Measurements from ENCODE around the gene CRYGS. TPM values are rescaled to one million over a fixed set of nuclear protein-coding genes. Genes with fewer than 3 reads are reported as not detected.
"Not testable (repeated sequence)": the region's sequence is repeated elsewhere in the genome, so short reads cannot be mapped to it uniquely, and the experiment has no call there.

The CRYGS gene
- total RNA-seq, 4 donors from 2014 or later = 0.26 to 2.7 (median 1.6) TPM

DNA sequence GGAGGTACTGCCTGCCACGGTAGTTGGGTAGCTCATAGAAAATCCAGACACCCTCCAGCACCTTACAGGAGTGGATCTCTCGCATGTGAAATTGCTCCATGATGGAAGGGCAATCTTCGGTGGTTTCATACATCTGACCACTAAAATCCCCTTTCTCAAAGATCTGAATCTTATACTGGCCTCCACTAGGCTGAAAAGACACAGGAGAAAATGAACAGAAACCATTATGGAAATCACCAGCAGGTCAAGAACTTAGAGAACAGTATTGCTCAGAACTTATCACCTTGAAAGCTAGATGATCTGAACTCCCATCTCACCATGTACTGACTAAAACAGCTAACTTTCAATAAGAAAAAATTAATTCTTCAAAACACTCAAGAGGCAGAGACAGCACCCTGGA lies 5.4 kb downstream of the CRYGS start:
- DNase-seq = no peak
- H3K27ac ChIP-seq = no peak overlapping the region
- H3K9me3 ChIP-seq = no peaks in the 10 kb centered on the region
- peaks cover 0 to 17% (median 3%) of the 10 kb centered on the region in 3 donors for H3K4me1 ChIP-seq
- no peak overlapping the region for H3K4me3 ChIP-seq
- TF ChIP-seq POLR2A (IDR thresholded peaks at IDR 0.05) = no peak
- TF ChIP-seq, protein P1, sequence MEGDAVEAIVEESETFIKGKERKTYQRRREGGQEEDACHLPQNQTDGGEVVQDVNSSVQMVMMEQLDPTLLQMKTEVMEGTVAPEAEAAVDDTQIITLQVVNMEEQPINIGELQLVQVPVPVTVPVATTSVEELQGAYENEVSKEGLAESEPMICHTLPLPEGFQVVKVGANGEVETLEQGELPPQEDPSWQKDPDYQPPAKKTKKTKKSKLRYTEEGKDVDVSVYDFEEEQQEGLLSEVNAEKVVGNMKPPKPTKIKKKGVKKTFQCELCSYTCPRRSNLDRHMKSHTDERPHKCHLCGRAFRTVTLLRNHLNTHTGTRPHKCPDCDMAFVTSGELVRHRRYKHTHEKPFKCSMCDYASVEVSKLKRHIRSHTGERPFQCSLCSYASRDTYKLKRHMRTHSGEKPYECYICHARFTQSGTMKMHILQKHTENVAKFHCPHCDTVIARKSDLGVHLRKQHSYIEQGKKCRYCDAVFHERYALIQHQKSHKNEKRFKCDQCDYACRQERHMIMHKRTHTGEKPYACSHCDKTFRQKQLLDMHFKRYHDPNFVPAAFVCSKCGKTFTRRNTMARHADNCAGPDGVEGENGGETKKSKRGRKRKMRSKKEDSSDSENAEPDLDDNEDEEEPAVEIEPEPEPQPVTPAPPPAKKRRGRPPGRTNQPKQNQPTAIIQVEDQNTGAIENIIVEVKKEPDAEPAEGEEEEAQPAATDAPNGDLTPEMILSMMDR (IDR thresholded peaks at IDR 0.05) = no peak
- 83 to 95% methylated on average over 3 of the region's 3 CpGs for WGBS, 2 donors
- no peaks in the 10 kb centered on the region for H3K27me3 ChIP-seq
- H3K36me3 ChIP-seq = peaks cover 0 to 4% (median 0%) of the 10 kb centered on the region in 3 donors
- intact Hi-C loops (cut with DNase I) = loop anchor here (5.0 kb wide), 1 partner anchor 281 kb away; no protein-coding TSS in a partner anchor

DNA sequence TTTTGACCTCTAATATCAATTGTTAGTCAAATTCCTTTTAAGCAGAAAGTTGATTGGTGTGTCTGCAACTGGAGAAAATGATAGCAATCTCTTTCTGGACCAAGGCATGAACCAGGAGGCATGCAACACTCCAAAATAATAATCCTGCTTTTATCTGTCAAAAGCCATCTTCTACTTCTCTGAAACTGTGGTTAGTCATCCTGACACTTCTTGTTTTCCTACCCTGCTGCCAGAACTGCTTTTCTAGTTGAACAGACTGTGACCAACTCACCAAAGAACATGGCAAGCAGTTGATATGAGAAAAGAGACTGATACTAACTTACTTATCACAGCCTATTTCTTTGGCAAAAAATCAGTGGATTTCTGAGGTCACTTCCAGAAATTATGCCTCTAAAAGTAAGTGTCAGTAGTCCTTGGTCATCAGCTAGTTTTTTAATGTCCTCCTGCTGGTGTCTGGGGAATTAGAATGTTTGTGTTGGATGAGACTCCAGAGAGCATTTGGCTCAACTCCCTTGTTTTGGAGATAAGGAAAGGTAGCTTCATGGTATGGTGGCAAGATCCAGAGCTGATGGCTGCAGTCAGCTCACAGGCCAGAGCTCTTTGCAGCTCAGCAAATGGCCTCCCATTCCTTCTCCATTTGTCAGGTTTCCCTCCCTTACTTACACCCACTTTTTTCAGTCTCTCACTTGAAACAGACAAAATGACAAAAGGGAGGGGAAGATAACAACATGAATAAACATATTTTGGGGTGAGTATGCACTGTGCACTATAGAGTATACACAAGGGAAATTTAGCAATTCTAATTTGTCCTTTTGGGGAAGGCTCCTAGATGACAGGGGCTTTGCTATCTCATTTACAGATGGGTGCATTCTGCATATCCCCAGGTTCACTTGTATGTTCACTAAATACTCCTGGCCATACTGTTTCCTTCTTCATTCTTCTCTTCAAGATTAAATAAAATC lies 7.0 kb downstream of the CRYGS start:
- no peaks in the 10 kb centered on the region for H3K27me3 ChIP-seq
- no peak overlapping the region for H3K4me3 ChIP-seq
- no peaks in the 10 kb centered on the region for H3K9me3 ChIP-seq
- H3K36me3 ChIP-seq = peaks cover 0 to 4% (median 0%) of the 10 kb centered on the region in 3 donors
- H3K4me1 ChIP-seq = peaks cover 0 to 17% (median 3%) of the 10 kb centered on the region in 3 donors
- TF ChIP-seq POLR2A (IDR thresholded peaks at IDR 0.05) = no peak
- TF ChIP-seq, protein P1 (IDR thresholded peaks at IDR 0.05) = no peak
- H3K27ac ChIP-seq = no peak overlapping the region
- intact Hi-C loops (cut with DNase I) = loop anchor here (5.0 kb wide), 1 partner anchor 280 kb away; no protein-coding TSS in a partner anchor
- DNase-seq = no peak

DNA sequence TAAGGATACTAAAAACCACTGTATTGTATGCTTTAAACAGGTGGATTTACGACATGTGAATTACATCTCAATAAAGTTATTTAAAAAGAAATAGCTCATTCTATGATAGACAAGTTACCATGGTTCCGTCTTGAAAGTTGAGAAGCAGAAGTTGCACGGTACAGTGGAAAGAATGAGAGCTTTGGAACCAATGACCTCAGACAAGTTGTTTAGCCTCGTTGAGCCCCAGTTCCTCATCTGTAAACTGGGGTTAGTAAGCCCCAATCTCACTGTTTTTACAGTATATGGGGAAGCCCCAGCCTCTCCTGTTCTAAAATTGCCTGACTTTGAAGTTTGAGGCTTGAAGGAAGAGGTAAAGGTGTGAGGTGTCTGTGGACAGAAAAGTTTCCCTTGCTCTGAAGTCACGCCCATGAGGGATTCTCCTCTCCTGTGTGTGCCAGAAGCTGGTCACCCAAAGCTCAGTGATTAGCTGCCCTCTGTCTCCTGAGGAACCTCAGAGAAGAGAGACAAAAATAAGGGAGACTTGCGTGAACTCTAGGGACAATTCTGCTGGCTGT lies 10.0 kb downstream of the CRYGS start:
- no peak for DNase-seq
- Histone ChIP-seq H3K4me3 (no peak overlapping the region), H3K27me3 (no peaks in the 10 kb centered on the region), H3K9me3 (no peaks in the 10 kb centered on the region), H3K27ac (no peak overlapping the region), H3K36me3 (peaks cover 0 to 4% (median 0%) of the 10 kb centered on the region in 3 donors), H3K4me1 (peaks cover 0 to 8% (median 0%) of the 10 kb centered on the region in 3 donors)
- 63 to 71% methylated on average over 5 of the region's 6 CpGs for WGBS, 2 donors
- intact Hi-C loops (cut with DNase I) = no loop called here
- TF ChIP-seq, protein P1 (IDR thresholded peaks at IDR 0.05) = no peak
- no peak for TF ChIP-seq POLR2A (IDR thresholded peaks at IDR 0.05)

DNA sequence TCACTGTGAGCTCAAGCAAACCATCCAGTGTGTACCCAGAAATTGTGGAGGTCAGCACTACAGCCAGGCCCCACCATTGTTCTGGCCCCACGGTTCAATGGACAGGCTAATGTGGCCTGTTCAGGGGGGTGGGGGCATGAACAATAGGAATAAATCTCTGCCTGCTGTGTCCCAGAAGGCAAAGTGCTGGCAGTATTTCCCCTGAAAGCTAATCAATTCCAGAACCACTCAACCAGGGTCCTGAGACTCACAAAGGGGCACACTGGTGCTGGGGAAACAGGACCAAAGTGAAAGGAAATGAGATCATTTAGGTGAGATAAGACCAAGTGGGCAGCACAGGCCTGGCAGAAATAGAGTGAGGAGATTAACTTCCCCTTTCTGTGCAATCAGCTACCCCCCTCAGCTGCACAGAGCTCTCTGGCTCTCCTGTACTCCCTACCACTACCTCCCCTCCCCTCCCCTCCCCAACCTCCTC lies 11.5 kb downstream of the CRYGS start:
- no peak for DNase-seq
- no peak for TF ChIP-seq POLR2A (IDR thresholded peaks at IDR 0.05)
- TF ChIP-seq, protein P1 (IDR thresholded peaks at IDR 0.05) = no peak
- Histone ChIP-seq H3K4me1 (peaks cover 0 to 8% (median 0%) of the 10 kb centered on the region in 3 donors), H3K27me3 (peaks cover 0 to 5% (median 0%) of the 10 kb centered on the region in 4 donors), H3K27ac (no peak overlapping the region), H3K36me3 (no peaks in the 10 kb centered on the region), H3K4me3 (no peak overlapping the region), H3K9me3 (no peaks in the 10 kb centered on the region)
- intact Hi-C loops (cut with DNase I) = no loop called here
- WGBS, 2 donors = 75% methylated on average over 1 of the region's 1 CpG; no CpG with 5 or more reads in 1 of the 2 donors

DNA sequence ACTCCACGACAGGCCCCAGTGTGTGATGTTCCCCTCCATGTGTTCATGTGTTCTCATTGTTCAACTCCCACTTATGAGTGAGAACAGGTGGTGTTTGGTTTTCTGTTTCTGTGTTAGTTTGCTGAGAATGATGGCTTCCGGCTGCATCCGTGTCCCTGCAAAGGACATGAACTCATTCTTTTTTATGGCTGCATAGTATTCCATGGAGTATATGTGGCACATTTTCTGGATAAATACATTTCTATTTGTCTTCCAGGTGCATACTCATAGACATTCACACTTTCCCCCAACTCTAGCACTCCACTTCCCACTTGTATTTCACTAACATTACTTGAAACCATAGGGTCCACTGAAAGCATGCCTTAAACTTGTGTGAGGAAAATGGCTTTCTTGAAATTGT lies 12.5 kb downstream of the CRYGS start:
- H3K4me3 ChIP-seq; H3K36me3 ChIP-seq; H3K4me1 ChIP-seq; H3K27ac ChIP-seq; DNase-seq; H3K9me3 ChIP-seq; H3K27me3 ChIP-seq; intact Hi-C loops (cut with DNase I): not testable (repeated sequence)
- 92 to 100% methylated on average over 3 of the region's 3 CpGs for WGBS, 2 donors

All from esophagus squamous epithelium (tissue), 5 donors.